ENCODE data around the gene TM7SF2.

- no peak for TF ChIP-seq CTCF (conservative IDR thresholded peaks at IDR 0.05)
- no peak for TF ChIP-seq EZH2 (IDR thresholded peaks at IDR 0.05; ENCODE audit: low read depth)
Observed at GRCh38 chr11:65083834-65084597, 27.7 kb upstream of the TM7SF2 start, which contains the start of the genes CDCA5 and ZFPL1.
